ENCODE data around the gene SLC30A5.
A peak's percentile ranks its signal among the peaks of the same experiment; 100 is the strongest.

Gene SLC30A5

GRCh38 chr5:69167493-69167855 is 73.7 kb downstream of the SLC30A5 start:
- H2BK15ac ChIP-seq (ENCODE audit: low read length), result no peak overlapping the region
- H3K36me3 ChIP-seq (replicated peaks in 1 of 2; ENCODE audit: control insufficient read depth in 2 of 2, insufficient read depth in 2 of 2, low read length in 2 of 2), result peaks cover 18 to 49% of the 10 kb centered on the region in 2 donors
- no peaks in the 10 kb centered on the region for H3K27me3 ChIP-seq (ENCODE audit: control insufficient read depth in 3 of 3, insufficient read depth in 3 of 3, low read depth in 1 of 3, low read length in 3 of 3)
- H3K4me3 ChIP-seq (ENCODE audit: low read length in 2 of 2), result peak overlapping the region; percentile 84 to 95
- peak overlapping the region; percentile 89 for H3K27ac ChIP-seq (replicated peaks; ENCODE audit: low read length)
- peak overlapping the region; percentile 74 for H3K4me2 ChIP-seq (ENCODE audit: insufficient read depth, low read length, poor library complexity, severe bottlenecking)
- no peaks in the 10 kb centered on the region for H3K9me3 ChIP-seq (replicated peaks in 1 of 2; ENCODE audit: control insufficient read depth in 2 of 2, insufficient read depth in 1 of 2, low read depth in 1 of 2, low read length in 2 of 2)
- H3K18ac ChIP-seq (ENCODE audit: low read length), result peak overlapping the region; percentile 95
- no peak for DNase-seq (ENCODE audit: low spot score)
- peaks cover 6 to 13% of the 10 kb centered on the region in 2 donors for H3K4me1 ChIP-seq (ENCODE audit: control insufficient read depth in 2 of 2, insufficient read depth in 1 of 2, low read depth in 1 of 2, low read length in 2 of 2)
- no peak overlapping the region for H4K91ac ChIP-seq (ENCODE audit: low read depth, low read length, poor library complexity)
- no peaks in the 10 kb centered on the region for H3K79me1 ChIP-seq (ENCODE audit: low read depth, low read length)
- H3K9ac ChIP-seq (ENCODE audit: low read depth, low read length, poor library complexity), result peak overlapping the region; percentile 94
- H2AK5ac ChIP-seq (ENCODE audit: low read depth, low read length), result no peak overlapping the region
- no peak overlapping the region for H2BK120ac ChIP-seq (ENCODE audit: low read depth, low read length)
- no peak overlapping the region for H3K14ac ChIP-seq (ENCODE audit: low read length)
- no peak overlapping the region for H2BK12ac ChIP-seq (ENCODE audit: low read length)
- H2BK5ac ChIP-seq (ENCODE audit: low read length), result peak overlapping the region; percentile 68
- H4K8ac ChIP-seq (ENCODE audit: low read depth, low read length), result no peak overlapping the region
- H3K23ac ChIP-seq (ENCODE audit: low read depth, low read length, poor library complexity), result no peak overlapping the region
- WGBS, 2 donors (ENCODE audit: extremely low coverage in 2 of 2, insufficient read length in 2 of 2, insufficient replicate concordance in 1 of 2), result no CpG with 5 or more reads among the region's 11 CpGs
- no peak overlapping the region for H3K4ac ChIP-seq (ENCODE audit: low read length)
- peak overlapping the region; percentile 81 for H2AFZ ChIP-seq (ENCODE audit: low read length)

DNA sequence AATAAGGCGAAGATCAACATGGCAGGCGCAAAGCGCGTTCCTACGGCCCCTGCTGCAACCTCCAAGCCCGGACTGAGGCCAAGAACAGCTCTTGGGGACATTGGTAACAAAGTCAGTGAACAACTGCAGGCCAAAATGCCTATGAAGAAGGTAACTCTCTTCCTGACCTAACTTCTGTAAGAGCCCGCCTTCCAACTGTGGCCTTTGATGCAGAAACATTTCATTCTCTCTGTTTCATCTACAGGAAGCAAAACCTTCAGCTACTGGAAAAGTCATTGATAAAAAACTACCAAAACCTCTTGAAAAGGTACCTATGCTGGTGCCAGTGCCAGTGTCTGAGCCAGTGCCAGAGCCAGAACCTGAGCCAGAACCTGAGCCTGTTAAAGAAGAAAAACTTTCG is 74.1 kb downstream of the SLC30A5 start:
- Histone ChIP-seq H3K4me3 (ENCODE audit: low read length in 2 of 2) (peak overlapping the region; percentile 84 to 95), H2BK12ac (ENCODE audit: low read length) (no peak overlapping the region), H3K9ac (ENCODE audit: low read depth, low read length, poor library complexity) (no peak overlapping the region), H4K91ac (ENCODE audit: low read depth, low read length, poor library complexity) (no peak overlapping the region), H3K4me1 (ENCODE audit: control insufficient read depth in 2 of 2, insufficient read depth in 1 of 2, low read depth in 1 of 2, low read length in 2 of 2) (peaks cover 6 to 13% of the 10 kb centered on the region in 2 donors), H3K23ac (ENCODE audit: low read depth, low read length, poor library complexity) (no peak overlapping the region), H4K8ac (ENCODE audit: low read depth, low read length) (no peak overlapping the region), H2AFZ (ENCODE audit: low read length) (peak overlapping the region; percentile 81), H3K27me3 (ENCODE audit: control insufficient read depth in 3 of 3, insufficient read depth in 3 of 3, low read depth in 1 of 3, low read length in 3 of 3) (no peaks in the 10 kb centered on the region), H2BK5ac (ENCODE audit: low read length) (no peak overlapping the region), H3K9me3 (replicated peaks in 1 of 2; ENCODE audit: control insufficient read depth in 2 of 2, insufficient read depth in 1 of 2, low read depth in 1 of 2, low read length in 2 of 2) (no peaks in the 10 kb centered on the region), H3K79me1 (ENCODE audit: low read depth, low read length) (no peaks in the 10 kb centered on the region), H3K14ac (ENCODE audit: low read length) (no peak overlapping the region), H3K36me3 (replicated peaks in 1 of 2; ENCODE audit: control insufficient read depth in 2 of 2, insufficient read depth in 2 of 2, low read length in 2 of 2) (peaks cover 20 to 52% of the 10 kb centered on the region in 2 donors), H3K4me2 (ENCODE audit: insufficient read depth, low read length, poor library complexity, severe bottlenecking) (peak overlapping the region; percentile 74), H2BK120ac (ENCODE audit: low read depth, low read length) (no peak overlapping the region), H3K18ac (ENCODE audit: low read length) (no peak overlapping the region), H2AK5ac (ENCODE audit: low read depth, low read length) (no peak overlapping the region), H3K27ac (replicated peaks; ENCODE audit: low read length) (no peak overlapping the region), H3K4ac (ENCODE audit: low read length) (no peak overlapping the region), H2BK15ac (ENCODE audit: low read length) (no peak overlapping the region)
- DNase-seq (ENCODE audit: low spot score), result no peak
- WGBS, 2 donors (ENCODE audit: extremely low coverage in 2 of 2, insufficient read length in 2 of 2, insufficient replicate concordance in 1 of 2), result no CpG with 5 or more reads among the region's 8 CpGs

- Histone ChIP-seq H3K36me3 (replicated peaks in 1 of 2; ENCODE audit: control insufficient read depth in 2 of 2, insufficient read depth in 2 of 2, low read length in 2 of 2) (peaks cover 36 to 78% of the 10 kb centered on the region in 2 donors), H4K8ac (ENCODE audit: low read depth, low read length) (no peak overlapping the region), H3K14ac (ENCODE audit: low read length) (no peak overlapping the region), H3K23ac (ENCODE audit: low read depth, low read length, poor library complexity) (no peak overlapping the region), H2BK15ac (ENCODE audit: low read length) (no peak overlapping the region), H3K4me3 (ENCODE audit: low read length in 2 of 2) (no peak overlapping the region), H3K9me3 (replicated peaks in 1 of 2; ENCODE audit: control insufficient read depth in 2 of 2, insufficient read depth in 1 of 2, low read depth in 1 of 2, low read length in 2 of 2) (no peaks in the 10 kb centered on the region), H3K27me3 (ENCODE audit: control insufficient read depth in 3 of 3, insufficient read depth in 3 of 3, low read depth in 1 of 3, low read length in 3 of 3) (no peaks in the 10 kb centered on the region), H3K4me2 (ENCODE audit: insufficient read depth, low read length, poor library complexity, severe bottlenecking) (no peak overlapping the region), H3K9ac (ENCODE audit: low read depth, low read length, poor library complexity) (no peak overlapping the region), H2BK5ac (ENCODE audit: low read length) (no peak overlapping the region), H2BK12ac (ENCODE audit: low read length) (no peak overlapping the region), H3K18ac (ENCODE audit: low read length) (no peak overlapping the region), H3K79me1 (ENCODE audit: low read depth, low read length) (no peaks in the 10 kb centered on the region), H3K27ac (replicated peaks; ENCODE audit: low read length) (no peak overlapping the region), H3K4me1 (ENCODE audit: control insufficient read depth in 2 of 2, insufficient read depth in 1 of 2, low read depth in 1 of 2, low read length in 2 of 2) (peaks cover 6 to 13% of the 10 kb centered on the region in 2 donors), H2BK120ac (ENCODE audit: low read depth, low read length) (no peak overlapping the region), H3K4ac (ENCODE audit: low read length) (no peak overlapping the region), H4K91ac (ENCODE audit: low read depth, low read length, poor library complexity) (no peak overlapping the region), H2AK5ac (ENCODE audit: low read depth, low read length) (no peak overlapping the region), H2AFZ (ENCODE audit: low read length) (no peak overlapping the region)
- no CpG with 5 or more reads among the region's 1 CpG for WGBS, 2 donors (ENCODE audit: extremely low coverage in 2 of 2, insufficient read length in 2 of 2, insufficient replicate concordance in 1 of 2)
- no peak for DNase-seq (ENCODE audit: low spot score)
Measured at GRCh38 chr5:69170495-69170894, 76.7 kb downstream of the SLC30A5 start.

DNA sequence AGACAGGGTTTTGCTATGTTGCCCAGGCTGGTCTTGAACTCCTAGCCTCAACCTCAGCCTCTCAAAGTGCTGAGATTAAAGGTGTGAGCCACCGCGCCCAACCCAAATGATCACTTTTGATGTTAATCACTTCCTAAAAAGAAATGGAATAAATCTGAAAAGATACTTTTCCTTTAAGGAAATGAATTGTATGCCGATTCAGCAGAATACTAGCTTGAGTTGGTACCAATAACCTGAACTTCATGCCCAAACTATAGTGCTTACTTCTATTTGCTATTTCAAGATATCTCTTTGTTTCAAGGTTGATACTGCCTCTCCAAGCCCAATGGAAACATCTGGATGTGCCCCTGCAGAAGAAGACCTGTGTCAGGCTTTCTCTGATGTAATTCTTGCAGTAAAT is 77.2 kb downstream of the SLC30A5 start:
- no peaks in the 10 kb centered on the region for H3K27me3 ChIP-seq (ENCODE audit: control insufficient read depth in 3 of 3, insufficient read depth in 3 of 3, low read depth in 1 of 3, low read length in 3 of 3)
- peaks cover 6 to 13% of the 10 kb centered on the region in 2 donors for H3K4me1 ChIP-seq (ENCODE audit: control insufficient read depth in 2 of 2, insufficient read depth in 1 of 2, low read depth in 1 of 2, low read length in 2 of 2)
- no peak overlapping the region for H2AFZ ChIP-seq (ENCODE audit: low read length)
- H3K36me3 ChIP-seq (replicated peaks in 1 of 2; ENCODE audit: control insufficient read depth in 2 of 2, insufficient read depth in 2 of 2, low read length in 2 of 2), result peaks cover 40 to 83% of the 10 kb centered on the region in 2 donors
- no CpG with 5 or more reads among the region's 3 CpGs for WGBS, 2 donors (ENCODE audit: extremely low coverage in 2 of 2, insufficient read length in 2 of 2, insufficient replicate concordance in 1 of 2)
- H3K9ac ChIP-seq (ENCODE audit: low read depth, low read length, poor library complexity), result no peak overlapping the region
- H3K4ac ChIP-seq (ENCODE audit: low read length), result no peak overlapping the region
- no peaks in the 10 kb centered on the region for H3K79me1 ChIP-seq (ENCODE audit: low read depth, low read length)
- no peak overlapping the region for H3K4me3 ChIP-seq (ENCODE audit: low read length in 2 of 2)
- H2BK15ac ChIP-seq (ENCODE audit: low read length), result no peak overlapping the region
- H2BK12ac ChIP-seq (ENCODE audit: low read length), result no peak overlapping the region
- H3K27ac ChIP-seq (replicated peaks; ENCODE audit: low read length), result no peak overlapping the region
- no peak overlapping the region for H3K14ac ChIP-seq (ENCODE audit: low read length)
- DNase-seq (ENCODE audit: low spot score), result no peak
- H2AK5ac ChIP-seq (ENCODE audit: low read depth, low read length), result no peak overlapping the region
- H3K9me3 ChIP-seq (replicated peaks in 1 of 2; ENCODE audit: control insufficient read depth in 2 of 2, insufficient read depth in 1 of 2, low read depth in 1 of 2, low read length in 2 of 2), result no peaks in the 10 kb centered on the region
- H3K23ac ChIP-seq (ENCODE audit: low read depth, low read length, poor library complexity), result no peak overlapping the region
- no peak overlapping the region for H3K4me2 ChIP-seq (ENCODE audit: insufficient read depth, low read length, poor library complexity, severe bottlenecking)
- no peak overlapping the region for H3K18ac ChIP-seq (ENCODE audit: low read length)
- H2BK5ac ChIP-seq (ENCODE audit: low read length), result no peak overlapping the region
- no peak overlapping the region for H4K91ac ChIP-seq (ENCODE audit: low read depth, low read length, poor library complexity)
- H2BK120ac ChIP-seq (ENCODE audit: low read depth, low read length), result no peak overlapping the region
- H4K8ac ChIP-seq (ENCODE audit: low read depth, low read length), result no peak overlapping the region

Data from neuronal stem cell (in vitro differentiated cells).